ENCODE data around the gene KIF26B.

DNA sequence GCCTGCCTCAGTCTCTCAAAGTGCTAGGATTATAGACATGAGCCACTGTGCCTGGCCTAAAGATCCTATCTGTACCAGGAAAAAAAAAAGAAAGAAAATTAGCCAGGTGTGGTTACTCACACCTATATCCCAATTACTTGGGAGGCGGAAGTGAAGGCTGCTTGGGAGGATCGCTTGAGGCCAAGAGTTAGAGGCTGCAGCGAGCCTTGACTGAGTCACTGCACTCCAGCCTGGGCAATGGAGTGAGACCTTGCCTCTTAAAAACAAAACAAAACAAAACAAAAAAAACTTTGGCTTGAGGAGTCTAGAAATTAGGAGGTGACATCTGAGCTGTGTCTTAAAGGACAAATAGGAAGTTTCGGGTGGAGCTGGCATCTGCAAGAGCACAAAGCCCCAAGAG lies 38.7 kb upstream of the KIF26B start:
- TF ChIP-seq, protein P1, sequence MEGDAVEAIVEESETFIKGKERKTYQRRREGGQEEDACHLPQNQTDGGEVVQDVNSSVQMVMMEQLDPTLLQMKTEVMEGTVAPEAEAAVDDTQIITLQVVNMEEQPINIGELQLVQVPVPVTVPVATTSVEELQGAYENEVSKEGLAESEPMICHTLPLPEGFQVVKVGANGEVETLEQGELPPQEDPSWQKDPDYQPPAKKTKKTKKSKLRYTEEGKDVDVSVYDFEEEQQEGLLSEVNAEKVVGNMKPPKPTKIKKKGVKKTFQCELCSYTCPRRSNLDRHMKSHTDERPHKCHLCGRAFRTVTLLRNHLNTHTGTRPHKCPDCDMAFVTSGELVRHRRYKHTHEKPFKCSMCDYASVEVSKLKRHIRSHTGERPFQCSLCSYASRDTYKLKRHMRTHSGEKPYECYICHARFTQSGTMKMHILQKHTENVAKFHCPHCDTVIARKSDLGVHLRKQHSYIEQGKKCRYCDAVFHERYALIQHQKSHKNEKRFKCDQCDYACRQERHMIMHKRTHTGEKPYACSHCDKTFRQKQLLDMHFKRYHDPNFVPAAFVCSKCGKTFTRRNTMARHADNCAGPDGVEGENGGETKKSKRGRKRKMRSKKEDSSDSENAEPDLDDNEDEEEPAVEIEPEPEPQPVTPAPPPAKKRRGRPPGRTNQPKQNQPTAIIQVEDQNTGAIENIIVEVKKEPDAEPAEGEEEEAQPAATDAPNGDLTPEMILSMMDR (IDR thresholded peaks at IDR 0.05; ENCODE audit: insufficient read depth, low read length, poor library complexity, severe bottlenecking) = no peak
- no peak for TF ChIP-seq EZH2phosphoT487 (conservative IDR thresholded peaks at IDR 0.05; ENCODE audit: low read length)

Measured in SU-DHL-6 (cell line).